HepG2 (cell line): Measurements from ENCODE around the gene SRF. TPM values are rescaled to one million over a fixed set of nuclear protein-coding genes. Genes with fewer than 3 reads are reported as not detected.

Source experiments
- ARID5B ChIP-seq: IDR thresholded peaks from 2 replicates; pipeline ENCODE4 v1.4.0; 2020; ENCODE audit warnings: mild to moderate bottlenecking, missing genetic modification reagents
- BHLHE40 ChIP-seq: IDR thresholded peaks from 2 replicates; pipeline ENCODE4 v1.6.1; 2011; ENCODE audit warnings: low read length, improper control_type of control experiment
- EP300 ChIP-seq, 3 experiments: sonication (generic) in 1 of 3; formaldehyde crosslinking in 1 of 3; IDR thresholded peaks; 2 replicates each; pipeline versions ENCODE4 v1.5.1 to v1.6.1; 2011 to 2020; ENCODE audit warnings: low read depth in 2 of 3, low read length in 2 of 3, borderline replicate concordance in 1 of 3, improper control_type of control experiment in 1 of 3, mild to moderate bottlenecking in 1 of 3, missing genetic modification reagents in 1 of 3, moderate library complexity in 1 of 3
- EZH2 ChIP-seq: conservative IDR thresholded peaks from 2 replicates; pipeline ENCODE4 v1.6.1; 2012; ENCODE audit warnings: mild to moderate bottlenecking, low read depth, low read length, moderate library complexity
- GATAD1 ChIP-seq: IDR thresholded peaks from 2 replicates; pipeline ENCODE4 v1.6.1; 2016; ENCODE audit warnings: missing genetic modification reagents, missing compliant biosample characterization
- HCFC1 ChIP-seq: fragments of 150-350 bp; IDR thresholded peaks from 2 replicates; pipeline ENCODE4 v1.6.1; 2014; ENCODE audit warnings: low read depth, low read length
- JUND ChIP-seq: sonication (generic); formaldehyde crosslinking; IDR thresholded peaks from 2 replicates; pipeline ENCODE4 v1.8.0; 2022; ENCODE audit warnings: mild to moderate bottlenecking, missing genetic modification reagents
- KLF13 ChIP-seq: sonication (generic); formaldehyde crosslinking; IDR thresholded peaks from 2 replicates; pipeline ENCODE4 v1.4.0; 2020; ENCODE audit warnings: mild to moderate bottlenecking, missing genetic modification reagents
- KLF15 ChIP-seq: sonication (generic); formaldehyde crosslinking; IDR thresholded peaks from 2 replicates; pipeline ENCODE4 v1.8.1; 2023; ENCODE audit warnings: borderline replicate concordance, mild to moderate bottlenecking, inconsistent platforms, missing genetic modification reagents, mixed read lengths
- POLR2A ChIP-seq, 2 experiments: IDR thresholded peaks; 2 replicates each; pipeline ENCODE4 v1.6.1; 2011; ENCODE audit warnings: low read depth in 2 of 2, low read length in 2 of 2, mild to moderate bottlenecking in 1 of 2, moderate library complexity in 1 of 2; ENCODE audit not compliant: insufficient read depth in 1 of 2
- RCOR2 ChIP-seq: IDR thresholded peaks from 2 replicates; pipeline ENCODE4 v1.6.1; 2016; ENCODE audit warnings: missing biosample characterization, missing genetic modification reagents
- SCMH1 ChIP-seq: sonication (generic); formaldehyde crosslinking; IDR thresholded peaks from 2 replicates; pipeline ENCODE4 v1.9.0; 2021; ENCODE audit warnings: missing genetic modification reagents, mild to moderate bottlenecking, borderline replicate concordance
- SNAPC2 ChIP-seq: sonication (generic); formaldehyde crosslinking; IDR thresholded peaks from 2 replicates; pipeline ENCODE4 v1.8.1; 2022; ENCODE audit warnings: mild to moderate bottlenecking, missing genetic modification reagents
- SP2 ChIP-seq: sonication (generic); formaldehyde crosslinking; IDR thresholded peaks from 2 replicates; pipeline ENCODE4 v1.5.1; 2020; ENCODE audit warnings: mild to moderate bottlenecking, missing genetic modification reagents
- SPEN ChIP-seq: sonication (generic); formaldehyde crosslinking; IDR thresholded peaks from 2 replicates; pipeline ENCODE4 v1.5.1; 2020; ENCODE audit warnings: low read depth, mild to moderate bottlenecking, missing genetic modification reagents
- TGIF2 ChIP-seq: IDR thresholded peaks from 2 replicates; pipeline ENCODE4 v1.6.1; 2016; ENCODE audit warnings: control low read depth, missing compliant biosample characterization
- THAP9 ChIP-seq: sonication (generic); formaldehyde crosslinking; IDR thresholded peaks from 2 replicates; pipeline ENCODE4; 2020; ENCODE audit warnings: missing genetic modification reagents, mild to moderate bottlenecking, borderline replicate concordance
- TRIM24 ChIP-seq: sonication (generic); formaldehyde crosslinking; IDR thresholded peaks from 2 replicates; pipeline ENCODE4 v1.8.0; 2022; ENCODE audit warnings: mild to moderate bottlenecking, missing genetic modification reagents
- XRCC5 ChIP-seq: fragments of 200-400 bp; formaldehyde crosslinking; optimal IDR thresholded peaks from 2 replicates; pipeline ENCODE3; 2017; ENCODE audit warnings: mild to moderate bottlenecking, low read length
- ZFP62 ChIP-seq: sonication (generic); formaldehyde crosslinking; IDR thresholded peaks from 2 replicates; pipeline ENCODE4 v1.4.0; 2020; ENCODE audit warnings: missing genetic modification reagents
- ZNF207 ChIP-seq: fragments of 450-650 bp; IDR thresholded peaks from 2 replicates; pipeline ENCODE4 v1.6.1; 2016; ENCODE audit warnings: antibody characterized with exemption, borderline replicate concordance
- ZNF777 ChIP-seq: sonication (generic); formaldehyde crosslinking; IDR thresholded peaks from 2 replicates; pipeline ENCODE4 v1.4.0; 2020; ENCODE audit warnings: missing genetic modification reagents
- polyA plus RNA-seq, 8 experiments: library from polyadenylated mRNA; depleted of rRNA in 3 of 8; stranded (reverse) in 7 of 8; unstranded in 1 of 8; fragments of >200 nt; fragmentation: Illumina TruSeq in 4 of 8; extraction: Trizol in 4 of 8; gene quantifications; 2 replicates each; pipeline versions ENCODE4 v1.2.1 to v1.2.3, GENCODE V29; 2011 to 2016; ENCODE audit warnings: low read depth in 4 of 8, missing spikeins in 1 of 8, mixed read lengths in 1 of 8; ENCODE audit not compliant: insufficient read depth in 1 of 8
- total RNA-seq, 5 experiments: library from RNA; depleted of rRNA; stranded (reverse); fragments of >200 nt; fragmentation: Illumina TruSeq; extraction: Trizol; gene quantifications; 2 replicates each; pipeline ENCODE4 v1.2.3, GENCODE V29; 2016; ENCODE audit warnings: low read depth in 1 of 5

The SRF gene
- total and polyA plus RNA-seq, 2 of the 13 experiments (the other 11 are each of a cell fraction or from before 2014, with no cell fraction given), result 25.5 to 44.1 TPM

GRCh38 chr6:43143235-43144128 lies 27.6 kb upstream of the SRF start (continued):
- TF ChIP-seq THAP9 (CRISPR knock-in tag), result peak; percentile 81; the same call in 1 of the 2 replicates
- TF ChIP-seq ZNF207, result no peak
- TF ChIP-seq XRCC5, result peak; percentile 95
- TF ChIP-seq ARID5B, result peak; percentile 73
- TF ChIP-seq GATAD1 (CRISPR knock-in tag), result peak; percentile 81
- 0 out of 2 replicates have a peak, but pooled peaks have one; percentile 13 for TF ChIP-seq HCFC1
- TF ChIP-seq EP300 (IDR thresholded peaks at IDR 0.05; ENCODE audit: low read depth in 2 of 2, low read length in 2 of 2), result 0 out of 4 replicates have a peak, but pooled peaks of 1 of the 2 experiments have one; percentile 13
- TF ChIP-seq EP300 (CRISPR knock-in tag; IDR thresholded peaks at IDR 0.05; ENCODE audit: borderline replicate concordance), result no peak; the same call in 1 of the 2 replicates
- TF ChIP-seq RCOR2 (CRISPR knock-in tag), result peak; percentile 58; the same call in 1 of the 2 replicates
- TF ChIP-seq ZNF777 (CRISPR knock-in tag), result peak; percentile 87
- TF ChIP-seq EZH2, result no peak
- TF ChIP-seq SCMH1 (CRISPR knock-in tag), result no peak
- TF ChIP-seq SPEN (CRISPR knock-in tag), result peak; percentile 80
- no peak for TF ChIP-seq KLF15 (CRISPR knock-in tag)
- TF ChIP-seq ZFP62, result no peak
- TF ChIP-seq JUND, result no peak
- TF ChIP-seq SNAPC2 (CRISPR knock-in tag), result no peak
- peak; percentile 65; the same call in 1 of the 2 replicates for TF ChIP-seq BHLHE40
- TF ChIP-seq TRIM24 (CRISPR knock-in tag), result no peak
- TF ChIP-seq SP2, result no peak
- TF ChIP-seq TGIF2 (CRISPR knock-in tag), result peak; percentile 75; the same call in 1 of the 2 replicates
- no peak for TF ChIP-seq POLR2A (IDR thresholded peaks at IDR 0.05; ENCODE audit: insufficient read depth in 1 of 2, low read depth in 2 of 2, low read length in 2 of 2)
- no peak for TF ChIP-seq KLF13 (CRISPR knock-in tag)
